ENCODE data around the gene TMCC3. TPM values are rescaled to one million over a fixed set of nuclear protein-coding genes. Genes with fewer than 3 reads are reported as not detected.

The TMCC3 gene
- total RNA-seq, 4 donors from 2014 or later: 11.2 to 18.1 (median 16.4) TPM

DNA sequence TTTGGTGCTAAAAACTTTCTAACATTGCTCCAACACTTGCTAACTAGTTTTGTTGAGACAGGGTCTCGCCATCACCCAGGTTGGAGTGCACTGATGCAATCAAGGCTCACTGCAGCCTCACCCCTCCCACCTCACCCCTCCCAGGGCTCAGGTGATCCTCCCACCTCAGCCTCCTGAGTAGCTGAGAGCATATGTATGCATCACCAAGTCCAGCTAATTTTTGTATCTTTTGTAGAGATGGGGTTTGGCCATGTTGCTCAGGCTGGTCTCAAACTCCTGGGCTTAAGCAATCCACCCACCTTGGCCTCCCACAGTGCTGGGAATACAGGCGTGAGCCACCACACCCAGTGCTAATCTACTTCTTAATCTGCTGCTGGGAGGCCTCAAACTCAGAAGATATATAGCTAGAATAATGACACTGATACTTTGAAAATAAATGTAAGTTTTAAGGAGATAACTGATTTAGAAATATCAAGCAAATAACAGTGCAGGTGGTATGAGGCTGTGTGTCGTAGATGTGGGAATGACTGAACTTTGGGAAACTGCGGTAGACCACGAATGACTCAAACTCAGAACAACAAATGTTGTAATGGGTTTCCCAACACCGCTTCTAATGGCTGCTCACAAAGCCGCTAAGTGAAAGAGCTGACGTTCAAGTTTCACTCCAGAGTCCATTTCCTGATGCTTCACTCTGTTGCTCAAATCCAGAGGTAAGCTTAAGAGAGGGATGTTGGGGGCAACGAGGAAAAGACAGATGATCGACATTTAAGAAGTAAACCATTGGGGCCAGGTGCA, 10.0 kb downstream of the TMCC3 start:
- Histone ChIP-seq H3K27ac (no peak overlapping the region), H3K4me3 (no peak overlapping the region), H3K36me3 (no peaks in the 10 kb centered on the region), H3K4me1 (peaks cover 5% of the 10 kb centered on the region), H3K9me3 (no peaks in the 10 kb centered on the region), H3K27me3 (no peaks in the 10 kb centered on the region)
- WGBS: 77% methylated on average over 10 of the region's 10 CpGs
- no peak for TF ChIP-seq EP300 (IDR thresholded peaks at IDR 0.05)
- no peak for TF ChIP-seq CTCF (IDR thresholded peaks at IDR 0.05)
- peak in 1 of 3 donors; percentile 29 for TF ChIP-seq POLR2AphosphoS5 (IDR thresholded peaks at IDR 0.05)
- TF ChIP-seq POLR2A (IDR thresholded peaks at IDR 0.05): no peak
- DNase-seq (ENCODE audit: low spot score in 2 of 2): no peak

DNA sequence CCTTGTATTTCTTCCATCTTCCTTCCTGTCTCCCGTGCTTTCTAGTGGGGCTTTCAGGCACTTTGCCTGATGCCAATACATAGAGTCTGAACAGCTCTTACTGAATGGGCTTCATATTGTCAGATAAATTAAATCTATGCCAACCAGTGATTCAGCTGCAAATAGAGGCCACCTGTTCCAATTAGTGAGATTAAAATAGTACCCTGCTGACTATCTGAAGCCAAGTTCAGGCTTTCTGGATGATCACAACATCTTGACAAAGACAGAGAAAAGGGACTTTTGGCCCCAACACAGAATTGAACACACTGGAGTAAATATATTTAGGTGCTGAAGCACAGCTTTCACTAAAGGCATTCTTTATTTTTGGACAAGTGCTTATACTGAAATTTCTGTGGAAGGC, 11.8 kb downstream of the TMCC3 start:
- Histone ChIP-seq H3K27me3 (no peaks in the 10 kb centered on the region), H3K9me3 (no peaks in the 10 kb centered on the region), H3K36me3 (no peaks in the 10 kb centered on the region), H3K4me1 (peaks cover 5% of the 10 kb centered on the region), H3K4me3 (no peak overlapping the region), H3K27ac (no peak overlapping the region)
- 90% methylated on average over 1 of the region's 1 CpG for WGBS
- no peak for DNase-seq (ENCODE audit: low spot score in 2 of 2)
- TF ChIP-seq EP300 (IDR thresholded peaks at IDR 0.05): no peak
- TF ChIP-seq CTCF (IDR thresholded peaks at IDR 0.05): no peak
- TF ChIP-seq POLR2AphosphoS5 (IDR thresholded peaks at IDR 0.05): no peak
- TF ChIP-seq POLR2A (IDR thresholded peaks at IDR 0.05): no peak

DNA sequence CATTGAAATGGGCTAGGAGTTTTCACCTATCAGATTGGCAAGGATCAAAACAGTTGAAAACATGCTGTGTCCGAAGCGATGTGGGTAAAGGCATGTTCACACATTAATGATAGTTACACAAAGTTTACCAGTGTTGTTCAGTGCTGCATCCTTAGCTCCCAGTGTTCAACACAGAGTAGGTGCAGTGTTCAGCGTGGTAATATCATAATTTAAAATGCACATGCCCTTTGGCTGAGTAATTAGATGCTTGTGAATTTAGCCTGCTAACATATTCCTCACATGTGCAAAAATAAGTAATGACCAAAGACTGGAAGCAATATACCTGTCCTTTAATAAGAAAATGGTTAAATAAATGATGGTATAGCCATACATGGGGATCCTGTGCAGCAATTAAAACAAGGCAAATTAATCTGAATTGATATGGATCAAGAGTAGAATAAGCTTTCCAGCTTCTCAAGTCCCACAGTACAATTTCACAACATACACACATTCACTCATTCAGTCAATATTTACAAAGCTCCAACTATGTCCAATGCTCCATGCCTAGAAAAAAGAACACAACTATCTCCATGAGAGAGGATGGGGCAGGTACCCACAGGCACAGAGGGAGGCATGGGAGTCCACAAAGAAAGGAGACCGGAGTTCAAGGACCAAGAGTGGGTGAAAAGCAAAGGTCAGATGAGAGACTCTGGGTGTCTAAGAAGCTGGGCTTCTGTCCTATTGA, 12.8 kb downstream of the TMCC3 start:
- H3K27ac ChIP-seq: no peak overlapping the region
- H3K36me3 ChIP-seq: no peaks in the 10 kb centered on the region
- no peak for TF ChIP-seq CTCF (IDR thresholded peaks at IDR 0.05)
- TF ChIP-seq EP300 (IDR thresholded peaks at IDR 0.05): no peak
- no peak for TF ChIP-seq POLR2AphosphoS5 (IDR thresholded peaks at IDR 0.05)
- TF ChIP-seq POLR2A (IDR thresholded peaks at IDR 0.05): no peak
- H3K4me3 ChIP-seq: no peak overlapping the region
- no peak for DNase-seq (ENCODE audit: low spot score in 2 of 2)
- H3K4me1 ChIP-seq: peaks cover 5% of the 10 kb centered on the region
- H3K9me3 ChIP-seq: no peaks in the 10 kb centered on the region
- WGBS: 70% methylated on average over 4 of the region's 4 CpGs
- no peaks in the 10 kb centered on the region for H3K27me3 ChIP-seq

DNA sequence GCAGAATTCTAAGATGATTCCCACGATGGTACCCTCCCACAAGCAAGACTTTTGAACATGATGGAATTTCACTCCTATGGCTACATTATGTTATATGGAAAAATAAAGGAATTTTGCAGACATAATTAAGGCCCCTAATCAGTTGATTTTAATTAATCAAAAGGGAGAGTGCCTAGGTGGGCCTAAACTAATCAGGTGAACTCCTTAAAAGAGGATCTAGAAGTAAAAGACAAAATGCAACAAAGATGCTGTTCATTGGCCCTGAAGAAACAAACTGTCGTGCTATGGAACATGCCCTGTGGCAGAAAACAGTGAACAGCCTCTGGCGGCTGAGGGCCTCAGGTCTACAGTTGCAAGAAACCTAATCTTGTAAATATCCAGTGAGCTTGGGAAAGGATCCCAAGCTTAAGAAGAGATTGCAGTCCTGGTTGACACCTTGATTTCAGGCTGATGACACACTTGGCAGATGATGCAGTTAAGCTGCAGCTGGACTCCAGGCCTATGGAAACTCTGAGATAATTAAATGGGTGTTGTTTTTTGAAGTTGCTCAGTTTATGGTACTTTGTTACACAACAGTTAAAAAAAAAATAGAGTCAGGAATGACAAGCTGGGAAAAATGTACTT, 13.8 kb downstream of the TMCC3 start:
- H3K4me1 ChIP-seq: peaks cover 5% of the 10 kb centered on the region
- no peaks in the 10 kb centered on the region for H3K9me3 ChIP-seq
- TF ChIP-seq EP300 (IDR thresholded peaks at IDR 0.05) (no peak), POLR2AphosphoS5 (IDR thresholded peaks at IDR 0.05) (no peak), POLR2A (IDR thresholded peaks at IDR 0.05) (no peak), CTCF (IDR thresholded peaks at IDR 0.05) (no peak)
- H3K27ac ChIP-seq: no peak overlapping the region
- WGBS: 58% methylated on average over 3 of the region's 3 CpGs
- H3K27me3 ChIP-seq: no peaks in the 10 kb centered on the region
- no peaks in the 10 kb centered on the region for H3K36me3 ChIP-seq
- DNase-seq (ENCODE audit: low spot score in 2 of 2): no peak
- H3K4me3 ChIP-seq: no peak overlapping the region

GRCh38 chr12:94634717-94635116, 15.6 kb downstream of the TMCC3 start:
- H3K36me3 ChIP-seq: no peaks in the 10 kb centered on the region
- TF ChIP-seq POLR2AphosphoS5 (IDR thresholded peaks at IDR 0.05): no peak
- WGBS: 82% methylated on average over 2 of the region's 2 CpGs

More at GRCh38 chr12:94634717-94635116, 15.6 kb downstream of the TMCC3 start:
- no peaks in the 10 kb centered on the region for H3K9me3 ChIP-seq
- H3K4me3 ChIP-seq: no peak overlapping the region
- H3K27me3 ChIP-seq: no peaks in the 10 kb centered on the region
- no peak overlapping the region for H3K27ac ChIP-seq
- DNase-seq (ENCODE audit: low spot score in 2 of 2): no peak
- H3K4me1 ChIP-seq: peaks cover 5% of the 10 kb centered on the region

Measured in suprapubic skin (tissue), 4 donors.